Adrenal gland (tissue), 12 donors: ENCODE results near the gene PTBP1. TPM values are rescaled to one million over a fixed set of nuclear protein-coding genes. Genes with fewer than 3 reads are reported as not detected.

Source experiments
- DNase-seq, 7 donors: peaks; one replicate each; pipeline ENCODE4 v3.0.0-alpha.2; 2019 to 2020
- H3K27ac ChIP-seq, 5 donors: fragments of 200-600 bp; sonication (generic) in 4 of 5; 1 replicate in 3 of 5; 2 replicates in 2 of 5; pipeline versions ENCODE4 v1.5.1 to v1.8.0; 2016 to 2020; ENCODE audit warnings: mild to moderate bottlenecking in 1 of 5
- H3K27me3 ChIP-seq: fragments of 200-600 bp; 2 replicates; pipeline ENCODE4 v1.8.0; 2021
- H3K36me3 ChIP-seq, 2 donors: fragments of 200-600 bp; replicated peaks in 1 of 2; 1 replicate in 1 of 2; 2 replicates in 1 of 2; pipeline versions ENCODE4 v1.5.1 to v1.8.0; 2018 to 2022
- H3K4me1 ChIP-seq, 2 donors: fragments of 200-600 bp; replicated peaks in 1 of 2; 1 replicate in 1 of 2; 2 replicates in 1 of 2; pipeline versions ENCODE4 v1.5.1 to v1.8.0; 2018 to 2021
- H3K4me3 ChIP-seq, 4 donors: fragments of 200-600 bp; sonication (generic) in 3 of 4; one replicate each; pipeline ENCODE4 v1.5.1; 2016 to 2018
- H3K9me3 ChIP-seq, 3 donors: fragments of 200-600 bp; sonication (generic) in 1 of 3; replicated peaks in 1 of 3; 1 replicate in 2 of 3; 2 replicates in 1 of 3; pipeline versions ENCODE4 v1.5.1 to v1.8.0; 2016 to 2021
- CTCF ChIP-seq, 6 experiments: fragments of 450-650 bp in 4 of 6; fragments of 200-600 bp in 2 of 6; sonication (generic) in 1 of 6; IDR thresholded peaks; 1 replicate in 5 of 6; 2 replicates in 1 of 6; pipeline versions ENCODE4 v1.5.1 to v1.8.0; 2016 to 2021; ENCODE audit warnings: antibody characterized with exemption in 6 of 6, mild to moderate bottlenecking in 2 of 6, moderate library complexity in 1 of 6
- POLR2A ChIP-seq, 2 donors: fragments of 450-650 bp; IDR thresholded peaks; one replicate each; pipeline ENCODE4 v1.6.1; 2017; ENCODE audit warnings: antibody characterized with exemption in 2 of 2, mild to moderate bottlenecking in 2 of 2, moderate library complexity in 1 of 2
- WGBS, 4 donors: extraction: QIAGEN DNeasy Blood & Tissue Kit in 2 of 4; methylation state at CpG; one replicate each; pipeline versions ENCODE4 v1.1.5 to v1.1.7; 2013 to 2017; 5-methylcytosine and 5-hydroxymethylcytosine counted together
- intact Hi-C, 2 donors: fragments of 100-400 bp; cut with DNase I; formaldehyde crosslinking; loops; one replicate each; pipeline versions ENCODE4 v1.14.1 to v1.15.0; 2022 to 2023
- polyA plus RNA-seq, 3 donors: library from polyadenylated mRNA; stranded (reverse); fragments of 200-250 nt in 2 of 3; fragments of 350-450 nt in 1 of 3; fragmentation: Illumina TruSeq in 1 of 3; extraction: RNeasy Lipid Tissue Mini Kit (QIAGEN cat#74804) in 1 of 3; gene quantifications; one replicate each; pipeline ENCODE4 v1.2.3, GENCODE V29; 2013 to 2014
- total RNA-seq, 9 donors: library from RNA; depleted of rRNA in 4 of 9; stranded (reverse); fragments of >200 nt in 4 of 9; fragments of 120-200 nt in 1 of 9; fragmentation: NEBNext Ultra II Directional in 1 of 9; extraction: Animal tissue kit (Norgen Biotek cat#: 25700) in 1 of 9; gene quantifications; one replicate each; pipeline versions ENCODE4 v1.1.0 to v1.2.4, GENCODE V29; 2013 to 2023
- donor health status: healthy with polysubstance abuse.
- donor health status: Bipolar disorder and iron deficiency.
- donor health status: DM: yes; HTN: yes; CAD: no.
- donor health status: DM: no; HTN: no; CAD: no.
- donor health status: DM: no; HTN: no; CAD: no.
- donor health status: DM: yes; HTN: yes; CAD: no.

The PTBP1 gene
- total and polyA plus RNA-seq, 12 donors = 64.6 to 236 (median 146) TPM

- Histone ChIP-seq H3K27me3 (no peaks in the 10 kb centered on the region), H3K4me3 (no peak overlapping the region), H3K27ac (no peak overlapping the region), H3K9me3 (no peaks in the 10 kb centered on the region), H3K4me1 (no peaks in the 10 kb centered on the region), H3K36me3 (no peaks in the 10 kb centered on the region)
- no peak for TF ChIP-seq CTCF (IDR thresholded peaks at IDR 0.05)
- TF ChIP-seq POLR2A (IDR thresholded peaks at IDR 0.05) = no peak
- intact Hi-C loops = loop anchor here in 1 of 2 donors (10.0 kb wide), 1 partner anchor 212 kb away; no protein-coding TSS in a partner anchor
- no peak for DNase-seq
- 84 to 95% (median 95%) methylated on average over 10 of the region's 10 CpGs for WGBS, 4 donors
Observed at GRCh38 chr19:763181-763580, 34.1 kb upstream of the PTBP1 start.

GRCh38 chr19:763869-764268 is 33.4 kb upstream of the PTBP1 start:
- WGBS, 4 donors = 90 to 100% (median 92%) methylated on average over 2 to 6 of the region's 6 CpGs
- intact Hi-C loops = loop anchor here in 1 of 2 donors (10.0 kb wide), 1 partner anchor 211 kb away; no protein-coding TSS in a partner anchor
- Histone ChIP-seq H3K4me1 (no peaks in the 10 kb centered on the region), H3K36me3 (no peaks in the 10 kb centered on the region), H3K9me3 (no peaks in the 10 kb centered on the region), H3K27me3 (no peaks in the 10 kb centered on the region), H3K4me3 (no peak overlapping the region), H3K27ac (no peak overlapping the region)
- DNase-seq = no peak
- TF ChIP-seq CTCF (IDR thresholded peaks at IDR 0.05) = no peak
- TF ChIP-seq POLR2A (IDR thresholded peaks at IDR 0.05) = no peak

- Histone ChIP-seq H3K4me3 (no peak overlapping the region), H3K4me1 (no peaks in the 10 kb centered on the region), H3K27ac (no peak overlapping the region), H3K9me3 (no peaks in the 10 kb centered on the region), H3K36me3 (no peaks in the 10 kb centered on the region), H3K27me3 (no peaks in the 10 kb centered on the region)
- intact Hi-C loops = loop anchor here in 1 of 2 donors (10.0 kb wide), 1 partner anchor 210 kb away; no protein-coding TSS in a partner anchor
- no peak for DNase-seq
- WGBS, 4 donors = 91 to 95% (median 94%) methylated on average over 4 to 12 of the region's 12 CpGs
- TF ChIP-seq CTCF (IDR thresholded peaks at IDR 0.05) (no peak), POLR2A (IDR thresholded peaks at IDR 0.05) (no peak)
Observed at GRCh38 chr19:764301-764700, 33.0 kb upstream of the PTBP1 start.

- H3K9me3 ChIP-seq = no peaks in the 10 kb centered on the region
- 76 to 84% (median 79%) methylated on average over 4 to 7 of the region's 7 CpGs for WGBS, 4 donors
- H3K4me1 ChIP-seq = no peaks in the 10 kb centered on the region
- H3K27ac ChIP-seq = no peak overlapping the region
- no peaks in the 10 kb centered on the region for H3K27me3 ChIP-seq
- H3K4me3 ChIP-seq = no peak overlapping the region
- no peaks in the 10 kb centered on the region for H3K36me3 ChIP-seq
- no peak for TF ChIP-seq CTCF (IDR thresholded peaks at IDR 0.05)
- no peak for TF ChIP-seq POLR2A (IDR thresholded peaks at IDR 0.05)
- intact Hi-C loops = loop anchor here in 1 of 2 donors (10.0 kb wide), 1 partner anchor 210 kb away; no protein-coding TSS in a partner anchor
- DNase-seq = no peak
Observed at GRCh38 chr19:765179-765738, 32.0 kb upstream of the PTBP1 start.
